ENCODE results near the gene ZNF200. TPM values are rescaled to one million over a fixed set of nuclear protein-coding genes. Genes with fewer than 3 reads are reported as not detected.
"Not testable (repeated sequence)": the region's sequence is repeated elsewhere in the genome, so short reads cannot be mapped to it uniquely, and the experiment has no call there.

ZNF200 gene, protein sequence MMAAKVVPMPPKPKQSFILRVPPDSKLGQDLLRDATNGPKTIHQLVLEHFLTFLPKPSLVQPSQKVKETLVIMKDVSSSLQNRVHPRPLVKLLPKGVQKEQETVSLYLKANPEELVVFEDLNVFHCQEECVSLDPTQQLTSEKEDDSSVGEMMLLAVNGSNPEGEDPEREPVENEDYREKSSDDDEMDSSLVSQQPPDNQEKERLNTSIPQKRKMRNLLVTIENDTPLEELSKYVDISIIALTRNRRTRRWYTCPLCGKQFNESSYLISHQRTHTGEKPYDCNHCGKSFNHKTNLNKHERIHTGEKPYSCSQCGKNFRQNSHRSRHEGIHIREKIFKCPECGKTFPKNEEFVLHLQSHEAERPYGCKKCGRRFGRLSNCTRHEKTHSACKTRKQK
- 10 to 100 TPM; 12.2 to 12.8 TPM for total RNA-seq

DNA sequence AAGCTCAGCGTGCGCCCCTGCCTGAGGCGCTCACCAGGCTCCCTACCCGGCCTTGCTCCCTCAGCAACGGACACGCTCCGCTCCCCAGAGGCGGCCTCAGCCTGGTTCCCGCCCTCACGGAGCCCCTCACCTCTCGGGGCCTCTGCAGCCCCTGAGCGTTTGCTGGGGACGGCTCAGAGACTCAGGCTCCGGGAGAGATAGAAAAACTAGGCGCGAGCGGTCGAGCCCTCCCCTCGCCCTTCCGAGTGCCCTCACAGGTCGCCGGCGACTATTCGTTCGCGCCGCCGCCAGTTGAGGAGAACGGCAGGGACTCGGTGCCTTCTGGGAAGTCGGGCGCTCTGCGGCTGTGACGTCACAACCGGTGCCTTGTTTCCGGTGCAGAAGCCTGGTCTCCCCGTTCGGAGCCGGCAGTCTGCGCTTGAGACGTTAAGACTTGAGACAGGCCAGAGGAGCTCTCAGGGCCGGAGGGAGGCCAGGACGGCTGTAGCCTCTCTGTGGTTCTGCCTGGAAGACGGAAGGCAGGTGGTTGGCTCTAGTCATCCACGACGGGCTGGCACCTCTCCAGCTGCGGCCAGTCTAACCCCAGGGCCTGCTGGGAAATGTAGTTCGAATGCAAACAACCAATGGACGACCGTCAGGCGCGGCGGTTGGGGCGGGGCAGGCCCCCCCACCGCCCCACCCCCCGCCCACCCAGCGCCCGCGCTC lies at the start of gene ZNF200:
ZNF200 (minus strand) TSS at position 302 of the 705 bp plus-strand sequence. CDS start 1,403 bp downstream, outside the sequence.
- Mint-ChIP-seq H3K27ac (peak within 1 kb of the TSS; percentile 93), H3K27me3 (peaks cover 4% of the 10 kb centered on the region), H3K4me3 (peak within 1 kb of the TSS; percentile 98), H3K9me3 (peaks cover 14% of the 10 kb centered on the region), H3K36me3 (peaks cover 39% of the 10 kb centered on the region), H3K4me1 (peaks cover 10% of the 10 kb centered on the region)
- peak; percentile 95 for DNase-seq

DNA sequence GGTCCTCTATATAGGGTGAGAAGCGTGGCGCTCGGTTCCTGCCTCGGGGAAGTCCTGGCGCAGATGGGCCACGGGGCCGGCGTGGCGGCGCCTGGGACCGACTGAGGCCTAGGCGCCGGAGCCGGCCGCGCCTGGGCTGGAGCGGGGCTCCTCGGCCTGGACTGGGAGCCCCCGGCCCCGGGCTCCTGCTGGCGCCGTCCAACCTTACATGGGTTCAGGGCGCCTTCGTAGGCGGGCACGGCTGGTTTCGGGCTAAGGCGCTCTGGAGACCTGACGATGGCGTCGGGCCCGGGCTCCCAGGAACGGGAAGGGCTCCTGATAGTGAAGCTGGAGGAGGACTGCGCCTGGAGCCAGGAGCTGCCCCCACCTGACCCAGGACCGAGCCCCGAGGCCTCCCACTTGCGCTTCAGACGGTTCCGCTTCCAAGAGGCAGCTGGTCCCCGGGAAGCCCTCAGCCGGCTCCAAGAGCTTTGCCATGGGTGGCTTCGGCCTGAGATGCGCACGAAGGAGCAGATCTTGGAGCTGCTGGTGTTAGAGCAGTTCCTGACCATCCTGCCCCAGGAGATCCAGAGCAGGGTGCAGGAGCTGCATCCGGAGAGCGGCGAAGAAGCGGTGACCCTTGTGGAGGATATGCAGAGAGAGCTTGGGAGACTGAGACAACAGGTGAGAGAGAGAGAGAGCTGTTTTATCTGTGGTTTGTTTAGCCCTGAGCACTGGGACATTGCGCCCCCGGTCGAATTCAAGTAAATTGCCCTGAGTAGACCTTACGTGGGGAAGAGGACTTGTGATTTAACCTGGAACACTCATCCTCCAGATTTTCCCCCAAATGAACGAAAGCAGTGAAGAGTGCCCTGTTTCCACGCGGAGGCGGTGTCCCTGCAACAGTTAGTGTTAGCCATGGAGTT lies 48.8 kb upstream of the ZNF200 start:
- H3K27ac Mint-ChIP-seq: peak overlapping the region; percentile 96
- no peaks in the 10 kb centered on the region for H3K27me3 Mint-ChIP-seq
- peaks cover 21% of the 10 kb centered on the region for H3K4me1 Mint-ChIP-seq
- peak overlapping the region; percentile 97 for H3K4me3 Mint-ChIP-seq
- peaks cover 28% of the 10 kb centered on the region for H3K9me3 Mint-ChIP-seq
- DNase-seq: no peak
- H3K36me3 Mint-ChIP-seq: peaks cover 52% of the 10 kb centered on the region

GRCh38 chr16:3282730-3283542 lies 48.0 kb upstream of the ZNF200 start, which contains the start of gene ZNF263:
Gene ZNF263 (plus strand): TSS chr16:3283491. CDS start chr16:3283819, 328 bp downstream.
- H3K4me3 Mint-ChIP-seq: peak within 1 kb of the TSS; percentile 97
- peak; percentile 96 for DNase-seq
- no peaks in the 10 kb centered on the region for H3K27me3 Mint-ChIP-seq
- H3K27ac Mint-ChIP-seq: peak within 1 kb of the TSS; percentile 96
- H3K9me3 Mint-ChIP-seq: peaks cover 20% of the 10 kb centered on the region
- H3K4me1 Mint-ChIP-seq: peaks cover 21% of the 10 kb centered on the region
- H3K36me3 Mint-ChIP-seq: peaks cover 43% of the 10 kb centered on the region

DNA sequence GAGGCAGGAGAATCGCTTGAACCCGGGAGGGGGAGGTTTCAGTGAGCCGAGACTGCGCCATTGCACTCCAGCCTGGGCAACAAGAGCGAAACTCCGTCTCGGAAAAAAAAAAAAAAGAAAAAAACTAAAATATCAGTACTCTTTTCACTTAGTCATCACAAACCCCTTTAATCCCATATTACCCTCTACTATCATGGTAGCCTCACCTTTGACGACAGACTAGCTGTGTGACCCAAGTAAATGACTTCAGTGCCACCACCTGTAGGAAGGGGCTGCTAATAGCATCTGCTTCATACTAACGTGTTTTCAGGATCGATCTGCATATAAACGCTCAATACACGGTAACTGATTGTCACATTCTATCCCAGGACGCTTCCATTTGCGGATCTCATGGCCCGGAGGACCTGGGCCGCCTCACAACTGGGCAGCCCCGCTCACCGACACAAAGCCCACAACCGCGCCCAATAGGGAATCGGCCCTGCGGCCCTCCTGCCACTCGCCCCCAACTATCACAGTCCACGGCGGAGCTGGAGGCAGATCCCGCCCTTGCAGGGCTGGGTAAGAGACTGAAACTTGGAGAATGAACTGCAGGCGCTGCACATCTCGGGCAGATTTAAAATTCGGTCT lies 47.3 kb upstream of the ZNF200 start:
- peak overlapping the region; percentile 97 for H3K4me3 Mint-ChIP-seq
- H3K27me3 Mint-ChIP-seq: no peaks in the 10 kb centered on the region
- peaks cover 21% of the 10 kb centered on the region for H3K4me1 Mint-ChIP-seq
- peak overlapping the region; percentile 96 for H3K27ac Mint-ChIP-seq
- H3K9me3 Mint-ChIP-seq: peaks cover 16% of the 10 kb centered on the region
- DNase-seq: no peak
- H3K36me3 Mint-ChIP-seq: peaks cover 36% of the 10 kb centered on the region

DNA sequence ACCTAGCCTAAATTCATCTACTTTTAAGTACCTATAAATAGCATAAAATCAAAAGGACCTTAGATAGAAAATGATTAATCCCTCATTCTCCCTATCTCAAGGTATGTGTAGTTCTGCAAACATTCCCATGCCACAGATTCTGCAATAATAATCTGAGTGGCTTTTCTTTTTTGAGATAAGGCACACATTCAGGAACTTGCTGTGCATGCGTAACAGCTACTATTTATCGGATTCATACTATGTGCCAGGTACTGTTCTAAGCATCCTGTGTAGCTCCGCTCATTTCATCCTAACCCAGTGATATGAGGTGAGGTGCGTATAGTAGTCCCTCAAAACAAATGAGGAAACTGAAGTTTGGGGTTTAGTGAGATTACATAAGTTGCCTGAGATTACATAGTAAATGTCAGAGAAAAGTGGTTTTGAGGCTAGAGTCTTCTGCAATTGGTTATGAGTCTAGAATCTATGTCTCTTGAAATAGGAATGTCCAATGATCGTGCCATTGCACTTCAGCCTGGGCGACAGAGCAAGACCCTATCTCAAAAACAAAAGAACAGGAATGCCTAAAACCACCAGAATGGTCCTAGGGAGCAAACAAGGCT lies 46.4 kb upstream of the ZNF200 start:
- peaks cover 21% of the 10 kb centered on the region for H3K4me1 Mint-ChIP-seq
- H3K27me3 Mint-ChIP-seq: no peaks in the 10 kb centered on the region
- H3K27ac Mint-ChIP-seq: no peak overlapping the region
- H3K4me3 Mint-ChIP-seq: peak overlapping the region; percentile 97
- peaks cover 13% of the 10 kb centered on the region for H3K9me3 Mint-ChIP-seq
- peaks cover 27% of the 10 kb centered on the region for H3K36me3 Mint-ChIP-seq
- DNase-seq: no peak

GRCh38 chr16:3276679-3277078 lies 41.7 kb upstream of the ZNF200 start:
- Mint-ChIP-seq H3K27ac (no peak overlapping the region), H3K9me3 (peaks cover 2% of the 10 kb centered on the region), H3K27me3 (no peaks in the 10 kb centered on the region), H3K36me3 (peaks cover 3% of the 10 kb centered on the region), H3K4me1 (peaks cover 6% of the 10 kb centered on the region), H3K4me3 (no peak overlapping the region)
- no peak for DNase-seq

- H3K27me3 Mint-ChIP-seq: no peaks in the 10 kb centered on the region
- H3K4me3 Mint-ChIP-seq: no peak overlapping the region
- peaks cover 3% of the 10 kb centered on the region for H3K36me3 Mint-ChIP-seq
- no peak overlapping the region for H3K27ac Mint-ChIP-seq
- peaks cover 2% of the 10 kb centered on the region for H3K9me3 Mint-ChIP-seq
- H3K4me1 Mint-ChIP-seq: peaks cover 3% of the 10 kb centered on the region
- DNase-seq: no peak
Observed at GRCh38 chr16:3274947-3275346, 40.0 kb upstream of the ZNF200 start.

GRCh38 chr16:3274490-3274889 lies 39.5 kb upstream of the ZNF200 start:
- Mint-ChIP-seq H3K27ac (no peak overlapping the region), H3K4me1 (peaks cover 1% of the 10 kb centered on the region), H3K27me3 (no peaks in the 10 kb centered on the region), H3K9me3 (peaks cover 2% of the 10 kb centered on the region), H3K36me3 (peaks cover 3% of the 10 kb centered on the region), H3K4me3 (no peak overlapping the region)
- no peak for DNase-seq

DNA sequence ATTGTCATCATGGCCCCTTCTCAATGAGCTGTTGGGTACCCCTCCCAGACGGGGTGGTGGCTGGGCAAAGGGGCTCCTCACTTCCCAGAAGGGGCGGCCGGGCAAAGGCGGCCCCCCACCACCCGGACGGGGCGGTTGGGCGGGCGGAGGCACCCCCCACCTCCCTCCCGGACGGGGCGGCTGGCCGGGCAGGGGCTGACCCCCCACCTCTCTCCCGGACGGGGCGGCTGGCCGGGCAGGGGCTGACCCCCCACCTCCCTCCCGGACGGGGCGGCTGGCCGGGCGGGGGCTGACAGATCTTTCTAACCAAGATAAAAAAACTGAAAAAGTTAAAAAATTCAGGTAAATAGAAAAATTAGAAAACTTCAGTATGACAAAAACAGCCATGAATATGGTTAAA lies 36.3 kb upstream of the ZNF200 start:
- H3K4me3 Mint-ChIP-seq, H3K9me3 Mint-ChIP-seq, H3K27ac Mint-ChIP-seq, DNase-seq, H3K27me3 Mint-ChIP-seq: not testable (repeated sequence)
- H3K4me1 Mint-ChIP-seq: peaks cover 11% of the 10 kb centered on the region
- peaks cover 25% of the 10 kb centered on the region for H3K36me3 Mint-ChIP-seq

DNA sequence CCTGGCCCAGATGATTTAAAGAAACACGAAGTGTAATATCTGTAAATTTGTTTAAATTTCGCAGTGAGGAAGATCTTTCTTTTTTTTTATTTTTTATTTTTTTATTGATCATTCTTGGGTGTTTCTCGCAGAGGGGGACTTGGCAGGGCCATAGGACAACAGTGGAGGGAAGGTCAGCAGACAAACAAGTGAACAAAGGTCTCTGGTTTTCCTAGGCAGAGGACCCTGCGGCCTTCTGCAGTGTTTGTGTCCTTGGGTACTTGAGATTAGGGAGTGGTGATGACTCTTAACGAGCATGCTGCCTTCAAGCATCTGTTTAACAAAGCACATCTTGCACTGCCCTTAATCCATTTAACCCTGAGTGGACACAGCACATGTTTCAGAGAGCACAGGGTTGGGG lies 35.8 kb upstream of the ZNF200 start:
- H3K36me3 Mint-ChIP-seq: peaks cover 27% of the 10 kb centered on the region
- DNase-seq, H3K9me3 Mint-ChIP-seq, H3K4me3 Mint-ChIP-seq, H3K27ac Mint-ChIP-seq, H3K27me3 Mint-ChIP-seq: not testable (repeated sequence)
- peaks cover 13% of the 10 kb centered on the region for H3K4me1 Mint-ChIP-seq

GRCh38 chr16:3268294-3268693 lies 33.3 kb upstream of the ZNF200 start:
- Mint-ChIP-seq H3K4me1 (peaks cover 21% of the 10 kb centered on the region), H3K27ac (no peak overlapping the region), H3K4me3 (no peak overlapping the region), H3K36me3 (peaks cover 36% of the 10 kb centered on the region), H3K27me3 (no peaks in the 10 kb centered on the region), H3K9me3 (peaks cover 4% of the 10 kb centered on the region)
- DNase-seq: no peak

DNA sequence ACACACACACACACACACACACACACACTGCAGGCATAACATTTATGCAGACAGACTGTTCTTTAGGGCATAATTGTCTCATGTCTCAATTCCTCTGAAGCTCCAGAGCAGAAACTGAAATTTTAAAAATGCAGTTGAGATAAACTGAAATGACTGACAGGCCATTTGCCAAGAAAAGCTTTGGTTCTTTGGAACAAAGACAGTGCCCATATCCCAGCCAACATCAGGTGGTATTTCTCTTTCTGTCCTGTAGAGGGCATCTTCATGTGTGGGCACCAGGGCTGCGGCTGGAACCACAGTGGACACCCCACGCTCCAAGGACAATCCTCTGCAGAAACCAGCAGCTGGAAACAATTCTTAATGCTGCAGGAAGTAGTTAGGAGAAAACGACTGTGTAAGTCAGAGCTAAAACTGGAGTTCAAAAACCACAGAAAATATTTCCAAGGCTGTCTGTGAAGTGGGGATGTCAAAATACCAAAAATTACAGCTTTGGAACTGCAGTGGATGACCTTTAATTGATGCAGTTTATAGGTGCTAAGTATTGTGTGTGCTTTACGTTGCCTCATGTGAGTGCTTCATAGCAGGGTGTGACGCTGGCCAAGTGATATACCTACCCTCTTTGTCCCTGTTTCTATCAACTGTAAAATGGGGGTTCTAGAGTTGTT lies 32.0 kb upstream of the ZNF200 start:
- Mint-ChIP-seq H3K36me3 (peaks cover 36% of the 10 kb centered on the region), H3K27me3 (no peaks in the 10 kb centered on the region), H3K4me3 (peak overlapping the region; percentile 40), H3K9me3 (peaks cover 7% of the 10 kb centered on the region), H3K27ac (peak overlapping the region; percentile 78), H3K4me1 (peaks cover 30% of the 10 kb centered on the region)
- DNase-seq: peak; percentile 21

Measured in activated naive CD8-positive, alpha-beta T cell treated with anti-CD3 and anti-CD28 coated beads for 36 hours (primary cell).